ENCODE results near the gene MIGA1.
A peak's percentile ranks its signal among the peaks of the same experiment; 100 is the strongest.
"Not testable (repeated sequence)": the region's sequence is repeated elsewhere in the genome, so short reads cannot be mapped to it uniquely, and the experiment has no call there.

The MIGA1 gene

GRCh38 chr1:77858725-77859124 is 79.3 kb downstream of the MIGA1 start:
- DNase-seq: no peak

GRCh38 chr1:77859248-77859647 is 79.8 kb downstream of the MIGA1 start:
- DNase-seq: no peak

GRCh38 chr1:77866296-77866695 is 86.8 kb downstream of the MIGA1 start:
- DNase-seq: no peak

GRCh38 chr1:77872645-77873044 is 93.2 kb downstream of the MIGA1 start:
- no peak for DNase-seq

GRCh38 chr1:77873461-77873860 is 94.0 kb downstream of the MIGA1 start:
- no peak for DNase-seq

- DNase-seq: no peak
Observed at GRCh38 chr1:77874804-77875445, 95.5 kb downstream of the MIGA1 start.

- no peak for DNase-seq
Observed at GRCh38 chr1:77876884-77877283, 97.4 kb downstream of the MIGA1 start.

- no peak for DNase-seq
Observed at GRCh38 chr1:77881061-77881460, 101.6 kb downstream of the MIGA1 start.

- DNase-seq: no peak
Observed at GRCh38 chr1:77882411-77882810, 103.0 kb downstream of the MIGA1 start.

- DNase-seq: no peak
Observed at GRCh38 chr1:77888081-77888780, 108.8 kb downstream of the MIGA1 start, which contains the start of gene NEXN. TSS of gene NEXN (plus strand) at chr1:77888624. CDS start at chr1:77916107, 27,483 bp downstream.

GRCh38 chr1:77888781-77889642 is 109.6 kb downstream of the MIGA1 start:
- no peak for DNase-seq

- no peak for DNase-seq
Observed at GRCh38 chr1:77889671-77890070, 110.2 kb downstream of the MIGA1 start.

GRCh38 chr1:77891200-77891599 is 111.8 kb downstream of the MIGA1 start:
- no peak for DNase-seq

- no peak for DNase-seq
Observed at GRCh38 chr1:77899647-77900320, 120.3 kb downstream of the MIGA1 start.

- peak; percentile 4 for DNase-seq
Observed at GRCh38 chr1:77900687-77901293, 121.3 kb downstream of the MIGA1 start.

GRCh38 chr1:77905603-77906002 is 126.2 kb downstream of the MIGA1 start:
- no peak for DNase-seq

GRCh38 chr1:77906019-77906545 is 126.6 kb downstream of the MIGA1 start:
- no peak for DNase-seq

GRCh38 chr1:77906624-77907023 is 127.2 kb downstream of the MIGA1 start:
- DNase-seq: no peak

- DNase-seq: no peak
Observed at GRCh38 chr1:77910116-77910515, 130.7 kb downstream of the MIGA1 start.

GRCh38 chr1:77918918-77919317 is 139.5 kb downstream of the MIGA1 start:
- not testable (repeated sequence) for DNase-seq

GRCh38 chr1:77925518-77925917 is 146.1 kb downstream of the MIGA1 start:
- no peak for DNase-seq

- no peak for DNase-seq
Observed at GRCh38 chr1:77925956-77926355, 146.5 kb downstream of the MIGA1 start.

Measured in CD4-positive, alpha-beta T cell treated with Interleukin-4 for 4 hours (primary cell).